ENCODE measurements around the gene RAB37.

GRCh38 chr17:74761931-74762330, 24.9 kb downstream of the RAB37 start:
- TF ChIP-seq CTCF (IDR thresholded peaks at IDR 0.05) (no peak), NR2C2 (CRISPR knock-in tag; IDR thresholded peaks at IDR 0.05) (no peak), ZNF263 (CRISPR knock-in tag; IDR thresholded peaks at IDR 0.05; ENCODE audit: low read depth) (no peak), E2F4 (CRISPR knock-in tag; IDR thresholded peaks at IDR 0.05; ENCODE audit: borderline replicate concordance, low read depth) (no peak), TEAD1 (CRISPR knock-in tag; IDR thresholded peaks at IDR 0.05) (no peak), FOXK1 (CRISPR knock-in tag; IDR thresholded peaks at IDR 0.05) (no peak), ZNF317 (CRISPR knock-in tag; IDR thresholded peaks at IDR 0.05; ENCODE audit: borderline replicate concordance, low read depth) (no peak), ZNF232 (CRISPR knock-in tag; IDR thresholded peaks at IDR 0.05) (no peak), JUN (CRISPR knock-in tag; IDR thresholded peaks at IDR 0.05) (no peak)

Data from WTC11 (cell line).